RWPE1 (cell line): Measurements from ENCODE around the gene ERGIC3.

ENCODE experiments used
- CTCF ChIA-PET: fragments of 350-600 bp; sonication (Branson Sonifier 250); formaldehyde crosslinking; extraction: SDS; loops from one replicate; lab custom pipeline; 2021; lab: Yijun Ruan, JAX
- POLR2A ChIA-PET: fragments of 400-600 bp; formaldehyde crosslinking; extraction: SDS; loops from one replicate; lab custom pipeline; 2020; ENCODE audit warnings: antibody characterized with exemption; ENCODE audit not compliant: low non-redundant PET; lab: Yijun Ruan, JAX
- DNase-seq: peaks from one replicate; pipeline ENCODE4 v3.0.0; 2012; ENCODE audit warnings: low spot score
- H3K27ac ChIP-seq: fragments of 450-650 bp; 2 replicates; pipeline ENCODE4 v1.5.1; 2017
- TF ChIP-seq, protein P1 (sequence below): fragments of 450-650 bp; conservative IDR thresholded peaks from 2 replicates; pipeline ENCODE4 v1.5.1; 2017; ENCODE audit warnings: low read depth, mild to moderate bottlenecking

ERGIC3 gene

GRCh38 chr20:35583636-35584560 lies 42.0 kb downstream of the ERGIC3 start:
- ChIA-PET CTCF (interaction anchor here (0.6 to 1.1 kb wide), 2 partner anchors 33 to 102 kb away, joined by 3 to 5 read pairs; no protein-coding TSS in a partner anchor), POLR2A (no interaction called here)
- TF ChIP-seq, protein P1, sequence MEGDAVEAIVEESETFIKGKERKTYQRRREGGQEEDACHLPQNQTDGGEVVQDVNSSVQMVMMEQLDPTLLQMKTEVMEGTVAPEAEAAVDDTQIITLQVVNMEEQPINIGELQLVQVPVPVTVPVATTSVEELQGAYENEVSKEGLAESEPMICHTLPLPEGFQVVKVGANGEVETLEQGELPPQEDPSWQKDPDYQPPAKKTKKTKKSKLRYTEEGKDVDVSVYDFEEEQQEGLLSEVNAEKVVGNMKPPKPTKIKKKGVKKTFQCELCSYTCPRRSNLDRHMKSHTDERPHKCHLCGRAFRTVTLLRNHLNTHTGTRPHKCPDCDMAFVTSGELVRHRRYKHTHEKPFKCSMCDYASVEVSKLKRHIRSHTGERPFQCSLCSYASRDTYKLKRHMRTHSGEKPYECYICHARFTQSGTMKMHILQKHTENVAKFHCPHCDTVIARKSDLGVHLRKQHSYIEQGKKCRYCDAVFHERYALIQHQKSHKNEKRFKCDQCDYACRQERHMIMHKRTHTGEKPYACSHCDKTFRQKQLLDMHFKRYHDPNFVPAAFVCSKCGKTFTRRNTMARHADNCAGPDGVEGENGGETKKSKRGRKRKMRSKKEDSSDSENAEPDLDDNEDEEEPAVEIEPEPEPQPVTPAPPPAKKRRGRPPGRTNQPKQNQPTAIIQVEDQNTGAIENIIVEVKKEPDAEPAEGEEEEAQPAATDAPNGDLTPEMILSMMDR = no peak
- DNase-seq = no peak
- no peak overlapping the region for H3K27ac ChIP-seq

DNA sequence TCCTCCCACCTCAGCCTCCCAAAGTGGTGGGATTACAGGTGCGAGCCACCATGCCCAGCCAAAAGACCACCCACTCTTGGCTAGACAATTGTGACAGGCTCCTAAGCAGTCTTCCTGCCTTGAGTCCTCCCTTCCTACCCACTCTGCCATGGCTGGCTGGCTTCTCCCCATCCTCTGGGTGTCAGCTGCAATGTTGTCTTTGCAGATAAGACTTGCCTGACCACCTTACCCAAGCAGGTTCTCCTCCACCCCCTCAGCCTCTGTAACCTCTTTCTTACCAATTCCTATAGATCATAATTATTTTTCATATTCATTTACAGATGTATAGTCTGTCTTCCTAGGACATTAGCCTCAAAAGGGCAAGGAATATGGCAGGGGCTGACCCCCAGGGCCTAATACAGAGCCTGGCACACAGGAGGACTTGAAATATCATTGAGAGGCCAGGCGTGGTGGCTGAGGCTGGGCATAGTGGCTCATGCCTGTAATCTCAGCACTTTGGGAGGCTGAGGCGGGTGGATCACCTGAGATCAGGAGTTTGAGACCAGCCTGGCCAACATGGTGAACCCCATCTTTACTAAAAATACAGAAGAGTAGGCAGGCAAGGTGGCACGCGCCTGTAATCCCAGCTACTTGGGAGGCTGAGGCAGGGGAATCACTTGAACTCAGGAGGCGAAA lies 45.0 kb downstream of the ERGIC3 start:
- DNase-seq = no peak
- ChIA-PET POLR2A (interaction anchor here (0.6 kb wide), 1 partner anchor 19 kb away, joined by 4 read pairs; no protein-coding TSS in a partner anchor), CTCF (interaction anchor here (0.7 kb wide), 1 partner anchor 333 kb away, joined by 3 read pairs; no protein-coding TSS in a partner anchor)
- no peak overlapping the region for H3K27ac ChIP-seq
- TF ChIP-seq, protein P1 = no peak

DNA sequence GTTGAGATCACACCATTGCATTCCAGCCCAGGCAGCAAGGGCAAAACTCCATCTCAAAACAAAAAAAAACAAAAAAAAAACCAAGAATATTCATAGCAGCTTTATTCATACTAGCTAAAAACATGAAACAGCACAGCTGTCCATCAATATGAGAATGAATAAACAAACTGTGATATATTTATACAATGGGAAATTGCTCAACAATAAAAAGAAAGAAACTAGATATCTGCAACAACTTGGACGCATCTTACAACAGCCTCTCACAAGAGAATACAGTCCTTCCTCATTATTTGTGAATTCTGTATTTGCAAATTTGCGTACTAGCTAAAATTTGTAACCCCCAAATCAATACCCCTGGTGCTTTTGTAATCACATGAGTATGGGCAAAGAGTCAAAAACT lies 45.6 kb downstream of the ERGIC3 start:
- ChIA-PET POLR2A (interaction anchor here (0.6 kb wide), 1 partner anchor 18 kb away, joined by 4 read pairs; no protein-coding TSS in a partner anchor), CTCF (interaction anchor here (0.6 to 1.1 kb wide), 3 partner anchors 17 to 334 kb away, joined by 3 to 6 read pairs (median 3); no protein-coding TSS in a partner anchor)
- TF ChIP-seq, protein P1 = no peak
- H3K27ac ChIP-seq = no peak overlapping the region
- DNase-seq = no peak

GRCh38 chr20:35588397-35588796 lies 46.5 kb downstream of the ERGIC3 start:
- POLR2A ChIA-PET = interaction anchor here (0.6 to 0.7 kb wide), 2 partner anchors 76 to 317 kb away, joined by 4 to 5 read pairs; no protein-coding TSS in a partner anchor
- no peak for DNase-seq
- TF ChIP-seq, protein P1 = no peak
- no peak overlapping the region for H3K27ac ChIP-seq
- CTCF ChIA-PET = interaction anchor here (0.6 to 1.1 kb wide), 4 partner anchors 15 to 723 kb away, joined by 3 to 6 read pairs (median 4); no protein-coding TSS in a partner anchor

GRCh38 chr20:35592339-35592974 lies 50.6 kb downstream of the ERGIC3 start:
- POLR2A ChIA-PET = no interaction called here
- CTCF ChIA-PET = interaction anchor here (1.0 to 1.1 kb wide), 2 partner anchors 13 to 15 kb away, joined by 3 read pairs; no protein-coding TSS in a partner anchor
- TF ChIP-seq, protein P1 = no peak
- DNase-seq = no peak
- H3K27ac ChIP-seq = no peak overlapping the region
